ENCODE measurements around the gene EFCC1.

Gene EFCC1

DNA sequence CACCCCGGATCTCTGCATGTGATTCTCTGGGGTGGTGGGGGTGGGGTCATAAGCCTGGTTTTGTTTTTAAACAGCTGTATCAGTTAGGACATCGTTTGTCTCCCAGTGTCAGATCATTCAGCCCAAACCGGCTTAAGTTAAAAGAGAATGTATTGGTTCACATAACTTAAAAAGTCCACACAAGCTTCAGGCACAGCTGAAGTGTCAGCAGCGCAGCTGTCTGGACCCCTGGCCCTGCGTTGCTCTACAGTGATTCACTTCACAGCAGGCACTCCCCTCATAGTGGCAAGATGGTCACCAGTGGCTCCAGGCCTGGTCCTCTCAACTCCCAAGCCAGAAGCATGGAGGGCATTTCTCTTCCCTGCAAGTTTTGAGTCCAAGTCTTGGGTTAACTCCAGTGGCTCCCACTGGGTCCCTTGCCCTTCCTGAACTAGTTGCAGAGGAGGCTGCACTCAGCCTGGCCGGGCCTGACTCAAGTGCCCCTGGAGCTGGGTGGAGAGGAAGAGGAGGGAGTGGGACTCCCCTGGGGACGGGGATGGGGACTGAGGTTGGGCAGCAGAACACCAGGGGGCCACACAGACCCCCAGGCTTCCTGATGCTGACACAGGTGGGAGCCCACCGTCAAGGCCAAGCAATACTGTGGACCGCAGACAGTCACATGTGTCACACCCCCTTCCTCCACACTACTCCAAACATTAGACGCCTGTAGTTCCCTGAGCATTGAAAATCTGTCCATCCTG, 30.5 kb downstream of the EFCC1 start:
- Histone ChIP-seq H3K4me1 (ENCODE audit: control insufficient read depth, insufficient read depth, low read length) (no peaks in the 10 kb centered on the region), H3K9me3 (ENCODE audit: control insufficient read depth, low read length) (no peaks in the 10 kb centered on the region), H3K4me3 (ENCODE audit: insufficient read depth, low read depth, low read length) (no peak overlapping the region), H3K27ac (ENCODE audit: insufficient read depth, low read depth, low read length, poor library complexity, severe bottlenecking) (no peak overlapping the region), H3K36me3 (ENCODE audit: control insufficient read depth, insufficient read depth, low read length) (no peaks in the 10 kb centered on the region), H3K27me3 (ENCODE audit: control insufficient read depth, insufficient read depth, low read length, poor library complexity, severe bottlenecking) (peaks cover 6% of the 10 kb centered on the region)
- WGBS, 2 experiments = 89 to 90% methylated on average over 10 of the region's 10 CpGs

DNA sequence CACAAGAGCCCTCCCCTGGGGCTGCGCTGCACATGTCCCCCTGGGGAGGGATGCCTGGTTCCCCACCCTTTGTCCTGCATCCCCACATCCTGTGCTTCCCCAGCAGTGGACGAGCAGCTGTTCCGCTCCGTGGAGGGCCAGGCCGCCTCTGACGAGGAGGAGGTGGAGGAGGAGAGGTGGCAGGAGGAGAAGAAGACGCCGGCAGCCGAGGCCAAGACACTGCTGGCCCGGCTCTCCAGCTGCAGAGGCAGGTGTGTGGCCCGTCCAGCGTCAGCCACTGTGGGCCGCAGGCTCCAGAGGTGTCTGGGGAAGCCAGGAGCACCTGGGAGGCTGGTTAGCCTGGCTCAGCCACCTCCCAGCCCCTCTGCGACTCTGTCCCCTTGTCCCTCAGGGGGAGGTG, 31.6 kb downstream of the EFCC1 start:
- Histone ChIP-seq H3K4me1 (ENCODE audit: control insufficient read depth, insufficient read depth, low read length) (no peaks in the 10 kb centered on the region), H3K27me3 (ENCODE audit: control insufficient read depth, insufficient read depth, low read length, poor library complexity, severe bottlenecking) (no peaks in the 10 kb centered on the region), H3K27ac (ENCODE audit: insufficient read depth, low read depth, low read length, poor library complexity, severe bottlenecking) (no peak overlapping the region), H3K9me3 (ENCODE audit: control insufficient read depth, low read length) (no peaks in the 10 kb centered on the region), H3K36me3 (ENCODE audit: control insufficient read depth, insufficient read depth, low read length) (no peaks in the 10 kb centered on the region), H3K4me3 (ENCODE audit: insufficient read depth, low read depth, low read length) (no peak overlapping the region)
- WGBS, 2 experiments = 90% methylated on average over 14 of the region's 14 CpGs

DNA sequence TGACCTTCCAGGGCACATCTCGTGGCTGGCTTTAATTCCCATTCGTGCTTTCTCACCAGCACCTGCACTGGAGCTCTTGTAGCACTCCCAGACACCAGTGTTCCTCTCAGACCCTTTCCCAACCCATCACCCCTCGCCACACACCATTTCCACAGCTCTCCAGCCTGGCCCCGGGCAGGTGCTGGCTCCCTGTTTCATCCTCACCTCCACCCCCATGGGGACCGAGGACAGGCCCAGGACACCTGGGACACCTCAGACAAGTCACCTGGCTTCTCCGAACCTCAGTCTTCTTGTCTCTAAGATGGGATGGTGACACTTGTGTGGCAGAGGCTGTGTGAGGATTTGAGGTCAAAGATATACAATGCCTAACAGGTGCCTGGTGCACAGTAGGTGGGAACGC, 32.0 kb downstream of the EFCC1 start:
- 92% methylated on average over 6 to 7 of the region's 7 CpGs for WGBS, 2 experiments
- Histone ChIP-seq H3K27me3 (ENCODE audit: control insufficient read depth, insufficient read depth, low read length, poor library complexity, severe bottlenecking) (no peaks in the 10 kb centered on the region), H3K27ac (ENCODE audit: insufficient read depth, low read depth, low read length, poor library complexity, severe bottlenecking) (no peak overlapping the region), H3K4me1 (ENCODE audit: control insufficient read depth, insufficient read depth, low read length) (no peaks in the 10 kb centered on the region), H3K36me3 (ENCODE audit: control insufficient read depth, insufficient read depth, low read length) (no peaks in the 10 kb centered on the region), H3K4me3 (ENCODE audit: insufficient read depth, low read depth, low read length) (no peak overlapping the region), H3K9me3 (ENCODE audit: control insufficient read depth, low read length) (no peaks in the 10 kb centered on the region)

DNA sequence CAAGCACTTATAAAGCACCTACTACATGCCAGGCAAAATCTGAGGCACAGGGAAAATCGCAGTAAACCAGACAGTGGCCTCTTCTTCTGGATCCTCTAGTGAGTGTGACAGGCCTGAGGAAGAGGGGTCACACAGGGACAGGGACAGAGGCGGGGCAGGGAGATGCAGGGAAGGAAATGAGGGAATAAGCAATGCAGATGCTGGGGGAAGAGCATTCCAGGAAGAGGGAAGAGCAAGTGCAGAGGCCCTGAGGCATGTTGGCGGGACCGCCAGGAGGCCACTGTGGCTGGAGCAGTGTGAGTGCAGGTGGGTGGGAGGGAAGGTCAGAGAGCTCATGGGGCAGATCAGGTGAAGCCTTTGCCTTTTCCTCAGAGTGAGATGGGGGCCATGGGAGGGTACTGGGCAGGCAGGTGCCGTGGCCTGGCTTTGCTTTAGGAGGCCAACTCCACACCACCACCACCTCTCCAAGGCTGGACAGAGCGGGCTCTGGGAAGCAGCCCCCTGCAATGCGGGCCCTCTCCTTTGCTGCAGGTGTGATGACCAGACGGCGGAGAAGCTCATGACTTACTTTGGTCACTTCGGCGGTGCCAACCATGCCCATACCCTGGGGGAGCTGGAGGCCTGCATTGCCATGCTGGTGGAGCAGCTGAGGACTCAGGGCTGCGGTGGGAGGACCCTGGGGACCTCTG, 32.7 kb downstream of the EFCC1 start:
- Histone ChIP-seq H3K36me3 (ENCODE audit: control insufficient read depth, insufficient read depth, low read length) (no peaks in the 10 kb centered on the region), H3K4me3 (ENCODE audit: insufficient read depth, low read depth, low read length) (no peak overlapping the region), H3K27ac (ENCODE audit: insufficient read depth, low read depth, low read length, poor library complexity, severe bottlenecking) (no peak overlapping the region), H3K27me3 (ENCODE audit: control insufficient read depth, insufficient read depth, low read length, poor library complexity, severe bottlenecking) (no peaks in the 10 kb centered on the region), H3K9me3 (ENCODE audit: control insufficient read depth, low read length) (no peaks in the 10 kb centered on the region), H3K4me1 (ENCODE audit: control insufficient read depth, insufficient read depth, low read length) (peaks cover 3% of the 10 kb centered on the region)
- 94 to 95% methylated on average over 12 of the region's 12 CpGs for WGBS, 2 experiments

DNA sequence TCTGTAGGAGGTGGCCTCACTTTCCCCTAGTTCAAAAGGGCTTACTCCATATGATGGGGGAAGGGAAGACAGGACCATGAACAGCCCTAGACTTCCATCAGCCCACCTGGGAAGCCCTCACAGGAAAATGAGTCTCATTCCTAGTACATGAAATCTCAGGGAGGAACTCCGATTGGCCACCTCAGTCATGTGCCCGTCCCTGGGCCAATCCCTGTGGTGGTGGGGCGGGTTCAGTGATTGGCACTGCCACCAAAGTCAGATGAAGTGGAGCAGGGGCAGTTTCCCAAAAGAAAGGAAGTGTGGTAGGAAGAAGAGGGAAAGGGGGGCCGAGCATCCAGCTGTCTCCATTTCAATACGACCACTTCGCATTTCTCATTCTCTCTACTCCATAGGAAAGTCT, 33.5 kb downstream of the EFCC1 start:
- Histone ChIP-seq H3K27ac (ENCODE audit: insufficient read depth, low read depth, low read length, poor library complexity, severe bottlenecking) (no peak overlapping the region), H3K36me3 (ENCODE audit: control insufficient read depth, insufficient read depth, low read length) (no peaks in the 10 kb centered on the region), H3K27me3 (ENCODE audit: control insufficient read depth, insufficient read depth, low read length, poor library complexity, severe bottlenecking) (no peaks in the 10 kb centered on the region), H3K4me1 (ENCODE audit: control insufficient read depth, insufficient read depth, low read length) (peaks cover 6% of the 10 kb centered on the region), H3K4me3 (ENCODE audit: insufficient read depth, low read depth, low read length) (no peak overlapping the region), H3K9me3 (ENCODE audit: control insufficient read depth, low read length) (no peaks in the 10 kb centered on the region)
- WGBS, 2 experiments = 87 to 94% methylated on average over 3 to 6 of the region's 6 CpGs

DNA sequence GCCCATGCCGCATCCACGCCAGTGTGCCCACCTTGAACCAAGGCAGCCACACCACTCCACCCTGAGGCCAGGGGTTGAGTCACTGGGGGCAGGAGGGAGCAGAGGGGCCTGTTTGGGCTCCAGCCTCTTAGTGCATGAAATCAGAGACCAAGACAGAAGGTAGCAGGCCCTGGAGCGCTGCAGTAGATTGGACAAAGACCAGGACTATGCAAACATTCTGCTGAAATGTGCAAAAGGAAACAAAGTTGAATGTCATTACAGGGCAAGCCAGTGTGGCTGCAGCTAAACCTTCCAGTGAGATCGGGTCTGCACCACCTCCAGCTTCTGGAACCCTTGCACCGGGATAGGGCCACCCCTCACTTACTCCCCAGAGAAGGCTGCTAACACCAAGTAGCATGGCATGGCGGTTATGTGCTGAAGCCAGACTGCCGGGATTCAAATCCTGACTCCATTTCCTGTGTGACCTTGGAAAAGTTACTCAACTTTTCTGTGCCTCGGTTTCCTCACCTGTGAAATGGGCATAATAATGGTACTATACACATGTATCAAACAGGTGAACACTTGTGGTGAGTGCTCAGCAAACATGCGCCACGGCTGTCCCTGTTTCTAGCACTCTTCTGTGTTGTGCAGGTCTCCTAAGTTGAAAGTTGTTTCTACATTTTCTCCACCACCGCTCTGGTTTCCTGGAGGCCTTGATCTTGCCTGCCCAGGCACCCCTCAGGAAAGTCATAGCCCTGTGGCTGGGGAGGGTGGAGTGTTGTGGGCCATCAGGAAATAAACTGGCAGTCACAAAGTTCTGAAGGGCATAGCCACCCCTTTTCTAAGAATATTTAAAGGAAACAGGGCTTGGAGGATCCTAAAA, 34.5 kb downstream of the EFCC1 start:
- Histone ChIP-seq H3K36me3 (ENCODE audit: control insufficient read depth, insufficient read depth, low read length) (no peaks in the 10 kb centered on the region), H3K27ac (ENCODE audit: insufficient read depth, low read depth, low read length, poor library complexity, severe bottlenecking) (no peak overlapping the region), H3K4me1 (ENCODE audit: control insufficient read depth, insufficient read depth, low read length) (peaks cover 6% of the 10 kb centered on the region), H3K4me3 (ENCODE audit: insufficient read depth, low read depth, low read length) (no peak overlapping the region), H3K27me3 (ENCODE audit: control insufficient read depth, insufficient read depth, low read length, poor library complexity, severe bottlenecking) (no peaks in the 10 kb centered on the region), H3K9me3 (ENCODE audit: control insufficient read depth, low read length) (no peaks in the 10 kb centered on the region)
- 92 to 94% methylated on average over 11 of the region's 11 CpGs for WGBS, 2 experiments

DNA sequence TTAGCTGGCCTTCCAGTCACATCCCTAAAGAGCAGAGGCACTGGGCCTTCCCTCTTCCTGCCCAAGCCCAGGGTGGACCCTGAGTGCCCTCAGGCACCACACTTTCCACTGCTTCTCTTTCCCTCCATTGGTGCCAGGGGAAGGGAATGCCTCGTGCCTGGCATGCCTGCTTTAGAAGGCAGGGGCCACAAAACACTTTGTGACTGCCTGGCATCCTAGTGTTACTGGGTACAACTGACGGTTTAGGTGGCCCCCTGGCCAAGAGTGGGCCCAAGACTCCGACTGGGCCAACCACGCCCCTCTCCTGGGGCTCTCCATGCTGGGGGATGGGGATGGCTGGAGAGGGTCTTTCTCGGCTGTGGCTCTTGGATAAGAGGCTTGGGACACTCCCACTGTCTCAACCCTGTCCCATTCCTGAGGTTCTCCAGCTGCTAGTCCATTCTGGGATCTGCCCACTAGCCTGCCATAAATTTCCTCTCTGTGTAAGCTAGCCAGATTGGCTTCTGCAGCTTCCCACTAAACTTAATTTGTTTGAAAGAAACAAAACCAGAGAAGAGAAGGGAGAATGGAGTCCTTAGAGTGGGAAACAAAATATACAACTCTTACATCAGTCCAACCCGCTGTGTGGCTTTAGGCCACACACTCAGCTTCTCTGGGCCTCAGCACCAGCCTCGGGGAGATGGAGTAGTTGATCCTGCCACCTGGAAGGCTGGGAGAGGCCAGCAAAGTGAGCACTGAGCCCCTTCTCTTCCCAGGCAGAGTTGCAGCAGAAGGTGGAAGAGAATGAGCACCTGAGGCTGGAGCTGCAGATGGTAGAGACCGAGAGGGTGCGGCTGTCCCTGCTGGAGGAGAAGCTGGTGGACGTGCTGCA, 35.4 kb downstream of the EFCC1 start:
- H3K27ac ChIP-seq (ENCODE audit: insufficient read depth, low read depth, low read length, poor library complexity, severe bottlenecking) = no peak overlapping the region
- no peak overlapping the region for H3K4me3 ChIP-seq (ENCODE audit: insufficient read depth, low read depth, low read length)
- 86 to 91% methylated on average over 10 of the region's 10 CpGs for WGBS, 2 experiments
- no peaks in the 10 kb centered on the region for H3K27me3 ChIP-seq (ENCODE audit: control insufficient read depth, insufficient read depth, low read length, poor library complexity, severe bottlenecking)
- no peaks in the 10 kb centered on the region for H3K36me3 ChIP-seq (ENCODE audit: control insufficient read depth, insufficient read depth, low read length)
- no peaks in the 10 kb centered on the region for H3K9me3 ChIP-seq (ENCODE audit: control insufficient read depth, low read length)
- H3K4me1 ChIP-seq (ENCODE audit: control insufficient read depth, insufficient read depth, low read length) = peaks cover 6% of the 10 kb centered on the region

DNA sequence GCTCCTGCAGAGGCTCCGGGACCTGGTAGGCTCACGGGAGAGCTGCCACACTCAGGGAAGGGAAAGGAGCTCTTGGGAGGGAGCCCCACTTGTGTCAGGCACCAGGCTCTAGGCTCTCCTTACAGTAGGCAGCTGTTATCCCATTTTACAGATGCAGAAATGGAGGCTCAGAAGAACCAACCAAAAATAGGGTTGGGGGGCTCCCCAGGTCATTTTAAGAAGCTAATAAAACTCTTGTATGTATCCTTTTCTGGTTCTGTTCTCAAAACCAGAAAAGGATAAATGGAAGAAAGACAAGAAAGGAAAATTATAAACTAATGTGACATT, 36.0 kb downstream of the EFCC1 start:
- Histone ChIP-seq H3K4me1 (ENCODE audit: control insufficient read depth, insufficient read depth, low read length) (peaks cover 6% of the 10 kb centered on the region), H3K36me3 (ENCODE audit: control insufficient read depth, insufficient read depth, low read length) (no peaks in the 10 kb centered on the region), H3K4me3 (ENCODE audit: insufficient read depth, low read depth, low read length) (no peak overlapping the region), H3K27me3 (ENCODE audit: control insufficient read depth, insufficient read depth, low read length, poor library complexity, severe bottlenecking) (no peaks in the 10 kb centered on the region), H3K27ac (ENCODE audit: insufficient read depth, low read depth, low read length, poor library complexity, severe bottlenecking) (no peak overlapping the region), H3K9me3 (ENCODE audit: control insufficient read depth, low read length) (no peaks in the 10 kb centered on the region)
- WGBS, 2 experiments = 49 to 51% methylated on average over 2 of the region's 2 CpGs

DNA sequence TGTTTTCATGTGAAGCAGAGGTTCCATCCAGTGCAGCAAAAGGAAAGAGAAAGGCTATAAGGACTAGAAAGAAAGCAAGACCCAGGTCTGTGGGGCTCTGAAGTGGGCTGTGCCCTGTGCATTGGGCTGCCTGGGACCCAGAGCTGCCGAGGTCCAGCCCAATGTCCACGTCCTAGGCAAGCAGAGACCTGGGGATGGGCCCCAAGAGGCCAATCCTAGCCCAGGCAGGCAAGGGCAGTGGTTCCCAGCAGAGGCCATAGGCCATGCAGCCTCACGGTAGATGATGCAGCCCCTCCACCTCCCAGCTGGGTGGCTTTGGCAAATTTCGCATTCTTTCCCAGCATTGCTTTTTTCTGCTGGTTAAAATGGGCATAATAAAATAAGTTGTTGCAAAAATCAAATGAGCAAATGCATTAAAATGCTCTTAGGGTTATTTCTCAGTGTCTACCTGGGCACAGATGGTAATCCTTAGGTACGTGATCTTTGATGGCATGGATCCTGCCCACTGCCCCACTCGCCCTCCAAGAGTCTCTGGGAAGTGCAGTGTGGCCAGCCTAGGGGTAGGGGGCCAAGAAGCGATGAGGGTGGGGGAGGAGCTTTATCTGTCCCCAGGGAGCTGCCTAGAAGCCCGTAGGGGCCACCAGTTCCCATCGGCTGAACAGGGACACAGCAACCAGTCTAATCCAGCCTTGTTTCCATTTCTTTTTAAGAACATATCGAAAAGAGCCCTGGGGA, 37.2 kb downstream of the EFCC1 start:
- 86 to 87% methylated on average over 10 of the region's 10 CpGs for WGBS, 2 experiments
- Histone ChIP-seq H3K27me3 (ENCODE audit: control insufficient read depth, insufficient read depth, low read length, poor library complexity, severe bottlenecking) (no peaks in the 10 kb centered on the region), H3K36me3 (ENCODE audit: control insufficient read depth, insufficient read depth, low read length) (no peaks in the 10 kb centered on the region)

More for the DNA sequence above, 37.2 kb downstream of the EFCC1 start:
- Histone ChIP-seq H3K4me3 (ENCODE audit: insufficient read depth, low read depth, low read length) (no peak overlapping the region), H3K27ac (ENCODE audit: insufficient read depth, low read depth, low read length, poor library complexity, severe bottlenecking) (no peak overlapping the region), H3K9me3 (ENCODE audit: control insufficient read depth, low read length) (no peaks in the 10 kb centered on the region), H3K4me1 (ENCODE audit: control insufficient read depth, insufficient read depth, low read length) (peaks cover 6% of the 10 kb centered on the region)
